MV-4-11 (cell line): ENCODE data around the gene HOXA4.

Source experiments
- DNase-seq: peaks from one replicate; lab custom pipeline; 2025; lab: John Stamatoyannopoulos, UW

Gene HOXA4

GRCh38 chr7:27147199-27148030 lies 16.9 kb upstream of the HOXA4 start, which contains the start of gene HOXA6:
Gene HOXA6 (minus strand): TSS chr7:27147774. CDS start chr7:27147749, 25 bp downstream.
- no peak for DNase-seq

GRCh38 chr7:27146491-27147198 lies 16.1 kb upstream of the HOXA4 start:
- DNase-seq: no peak

GRCh38 chr7:27145914-27146412 lies 15.4 kb upstream of the HOXA4 start:
- no peak for DNase-seq

GRCh38 chr7:27145165-27145913 lies 14.8 kb upstream of the HOXA4 start:
- no peak for DNase-seq

GRCh38 chr7:27144781-27145164 lies 14.2 kb upstream of the HOXA4 start:
- DNase-seq: no peak

- no peak for DNase-seq
Measured at GRCh38 chr7:27143950-27144780, 13.6 kb upstream of the HOXA4 start.

GRCh38 chr7:27143023-27143949 lies 12.7 kb upstream of the HOXA4 start, which contains the start of gene HOXA5:
Gene HOXA5 (minus strand): TSS chr7:27143681. CDS start chr7:27143607, 74 bp downstream.
- DNase-seq: peak; percentile 75

- no peak for DNase-seq
Measured at GRCh38 chr7:27142580-27143022, 12.0 kb upstream of the HOXA4 start.

- DNase-seq: no peak
Measured at GRCh38 chr7:27141923-27142579, 11.5 kb upstream of the HOXA4 start.

- DNase-seq: no peak
Measured at GRCh38 chr7:27141137-27141922, 10.8 kb upstream of the HOXA4 start.

- DNase-seq: no peak
Measured at GRCh38 chr7:27140126-27140857, 9.7 kb upstream of the HOXA4 start.

- no peak for DNase-seq
Measured at GRCh38 chr7:27139334-27140125, 9.0 kb upstream of the HOXA4 start.

- no peak for DNase-seq
Measured at GRCh38 chr7:27138985-27139333, 8.4 kb upstream of the HOXA4 start.

GRCh38 chr7:27138472-27138871 lies 7.9 kb upstream of the HOXA4 start:
- no peak for DNase-seq

GRCh38 chr7:27137640-27138315 lies 7.2 kb upstream of the HOXA4 start:
- no peak for DNase-seq

GRCh38 chr7:27134392-27134791 lies 3.8 kb upstream of the HOXA4 start:
- peak; percentile 65 for DNase-seq
